ENCODE results near the gene HMGXB3. TPM values are rescaled to one million over a fixed set of nuclear protein-coding genes. Genes with fewer than 3 reads are reported as not detected.

The HMGXB3 gene
- total RNA-seq, 2 donors from 2014 or later = 22.6 to 43.5 TPM

DNA sequence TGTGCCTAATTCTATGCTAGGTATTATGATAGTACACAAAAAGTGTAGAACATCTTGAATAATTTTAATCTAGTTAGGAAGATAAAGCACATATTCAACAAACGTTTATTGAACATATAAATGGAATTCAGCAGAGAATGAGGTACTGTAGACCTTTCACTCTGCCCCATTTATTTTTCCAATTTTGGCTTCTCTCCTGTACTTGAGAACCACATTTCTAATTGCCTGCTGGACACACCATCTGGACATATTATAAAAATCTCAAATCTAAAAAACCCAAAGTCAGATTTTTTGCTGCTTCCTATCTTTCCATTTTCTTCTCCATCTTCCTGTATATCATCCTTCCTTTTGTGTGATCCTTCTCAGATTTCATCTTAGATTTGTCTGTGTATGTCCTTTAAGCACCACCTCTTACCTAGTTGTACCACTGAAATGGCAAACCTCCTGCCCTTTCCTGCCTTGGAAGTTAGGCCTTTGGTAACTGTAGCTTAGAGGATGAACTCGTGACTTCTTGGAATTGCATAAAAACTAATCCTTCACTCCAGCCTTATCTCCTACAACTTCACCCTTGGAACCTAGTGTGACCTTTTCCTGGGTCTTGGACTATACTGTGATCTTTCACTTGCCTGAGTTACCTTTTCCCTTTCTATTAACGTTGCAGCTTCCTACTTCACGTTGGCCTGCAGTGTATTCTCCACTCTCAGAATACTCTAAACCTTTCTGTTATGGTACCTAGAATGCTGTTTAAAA lies 31.2 kb upstream of the HMGXB3 start:
- Histone ChIP-seq H3K36me3 (replicated peaks in 1 of 2; ENCODE audit: insufficient read depth in 1 of 2, low read depth in 2 of 2) (no peaks in the 10 kb centered on the region), H3K27ac (no peak overlapping the region), H3K4me3 (no peak overlapping the region), H3K9me3 (no peaks in the 10 kb centered on the region), H3K4me1 (no peaks in the 10 kb centered on the region), H3K27me3 (no peaks in the 10 kb centered on the region)
- intact Hi-C loops (cut with DNase I) = no loop called here
- DNase-seq (no peak), ATAC-seq (no peak)
- TF ChIP-seq POLR2A (IDR thresholded peaks at IDR 0.05) = no peak
- TF ChIP-seq, protein P1, sequence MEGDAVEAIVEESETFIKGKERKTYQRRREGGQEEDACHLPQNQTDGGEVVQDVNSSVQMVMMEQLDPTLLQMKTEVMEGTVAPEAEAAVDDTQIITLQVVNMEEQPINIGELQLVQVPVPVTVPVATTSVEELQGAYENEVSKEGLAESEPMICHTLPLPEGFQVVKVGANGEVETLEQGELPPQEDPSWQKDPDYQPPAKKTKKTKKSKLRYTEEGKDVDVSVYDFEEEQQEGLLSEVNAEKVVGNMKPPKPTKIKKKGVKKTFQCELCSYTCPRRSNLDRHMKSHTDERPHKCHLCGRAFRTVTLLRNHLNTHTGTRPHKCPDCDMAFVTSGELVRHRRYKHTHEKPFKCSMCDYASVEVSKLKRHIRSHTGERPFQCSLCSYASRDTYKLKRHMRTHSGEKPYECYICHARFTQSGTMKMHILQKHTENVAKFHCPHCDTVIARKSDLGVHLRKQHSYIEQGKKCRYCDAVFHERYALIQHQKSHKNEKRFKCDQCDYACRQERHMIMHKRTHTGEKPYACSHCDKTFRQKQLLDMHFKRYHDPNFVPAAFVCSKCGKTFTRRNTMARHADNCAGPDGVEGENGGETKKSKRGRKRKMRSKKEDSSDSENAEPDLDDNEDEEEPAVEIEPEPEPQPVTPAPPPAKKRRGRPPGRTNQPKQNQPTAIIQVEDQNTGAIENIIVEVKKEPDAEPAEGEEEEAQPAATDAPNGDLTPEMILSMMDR (IDR thresholded peaks at IDR 0.05) = no peak
- WGBS, 2 donors = 76 to 78% methylated on average over 4 of the region's 4 CpGs

DNA sequence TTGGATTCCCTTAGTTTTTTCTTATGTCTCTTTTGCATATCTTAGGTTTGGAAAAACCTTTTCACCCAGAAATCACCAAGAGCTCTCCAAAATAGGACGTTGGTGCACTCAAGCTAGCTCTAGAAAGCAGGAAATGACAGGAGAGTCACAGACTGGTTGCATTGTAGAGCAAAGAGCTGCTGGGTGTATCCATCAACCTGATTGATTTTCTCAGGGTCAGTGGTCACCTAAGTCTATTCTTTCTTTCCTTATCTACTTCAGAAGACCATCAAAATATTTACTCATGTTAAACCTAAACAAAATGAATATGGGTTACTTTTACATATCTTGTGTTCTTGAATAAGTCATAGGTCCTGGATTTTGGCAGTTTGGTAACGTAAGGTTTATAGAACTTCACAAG lies 25.1 kb upstream of the HMGXB3 start:
- H3K4me3 ChIP-seq = no peak overlapping the region
- ATAC-seq = no peak
- intact Hi-C loops (cut with DNase I) = no loop called here
- WGBS, 2 donors = 54 to 58% methylated on average over 2 of the region's 2 CpGs
- no peaks in the 10 kb centered on the region for H3K36me3 ChIP-seq (replicated peaks in 1 of 2; ENCODE audit: insufficient read depth in 1 of 2, low read depth in 2 of 2)
- no peaks in the 10 kb centered on the region for H3K9me3 ChIP-seq
- peaks cover 6% of the 10 kb centered on the region for H3K4me1 ChIP-seq
- H3K27me3 ChIP-seq = no peaks in the 10 kb centered on the region
- no peak for DNase-seq
- TF ChIP-seq POLR2A (IDR thresholded peaks at IDR 0.05) = no peak
- TF ChIP-seq, protein P1 (IDR thresholded peaks at IDR 0.05) = no peak
- H3K27ac ChIP-seq = no peak overlapping the region

DNA sequence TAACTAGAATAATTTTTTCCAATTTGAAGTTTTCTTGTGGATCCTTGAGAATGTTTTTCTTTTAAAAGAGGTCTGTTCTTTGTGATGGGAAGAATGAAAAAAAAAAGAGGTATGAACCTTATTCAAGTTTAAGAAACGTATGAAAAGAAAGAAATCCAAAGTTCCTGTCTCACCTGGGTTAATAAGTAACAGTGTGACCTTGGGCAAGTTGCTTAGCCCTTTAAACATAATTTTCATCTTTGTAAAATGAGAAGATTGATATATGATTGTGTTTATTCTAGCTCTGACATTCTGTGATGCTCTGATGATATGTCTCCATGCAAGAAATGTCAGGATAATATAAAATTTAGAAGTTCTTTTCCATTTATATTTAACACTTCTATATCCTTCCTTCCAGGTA lies 20.6 kb upstream of the HMGXB3 start:
- no peak for TF ChIP-seq POLR2A (IDR thresholded peaks at IDR 0.05)
- TF ChIP-seq, protein P1 (IDR thresholded peaks at IDR 0.05) = no peak
- H3K4me3 ChIP-seq = no peak overlapping the region
- peaks cover 11% of the 10 kb centered on the region for H3K4me1 ChIP-seq
- WGBS, 2 donors = 13 to 26% methylated on average over 1 of the region's 1 CpG
- H3K36me3 ChIP-seq (replicated peaks in 1 of 2; ENCODE audit: insufficient read depth in 1 of 2, low read depth in 2 of 2) = no peaks in the 10 kb centered on the region
- H3K9me3 ChIP-seq = no peaks in the 10 kb centered on the region
- ATAC-seq = peak; percentile 33
- no peaks in the 10 kb centered on the region for H3K27me3 ChIP-seq
- intact Hi-C loops (cut with DNase I) = no loop called here
- peak overlapping the region in 1 of 4 donors; percentile 51 for H3K27ac ChIP-seq
- no peak for DNase-seq

DNA sequence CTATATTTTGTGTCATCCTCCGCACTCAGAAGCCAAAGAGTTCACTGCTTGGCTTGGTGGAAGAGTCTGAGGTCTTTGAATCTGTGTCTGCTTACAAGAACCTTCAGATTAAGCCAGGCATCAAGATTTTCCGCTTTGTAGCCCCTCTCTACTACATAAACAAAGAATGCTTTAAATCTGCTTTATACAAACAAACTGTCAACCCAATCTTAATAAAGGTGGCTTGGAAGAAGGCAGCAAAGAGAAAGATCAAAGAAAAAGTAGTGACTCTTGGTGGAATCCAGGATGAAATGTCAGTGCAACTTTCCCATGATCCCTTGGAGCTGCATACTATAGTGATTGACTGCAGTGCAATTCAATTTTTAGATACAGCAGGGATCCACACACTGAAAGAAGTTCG lies 19.3 kb upstream of the HMGXB3 start:
- Histone ChIP-seq H3K36me3 (replicated peaks in 1 of 2; ENCODE audit: insufficient read depth in 1 of 2, low read depth in 2 of 2) (no peaks in the 10 kb centered on the region), H3K4me3 (no peak overlapping the region), H3K9me3 (no peaks in the 10 kb centered on the region), H3K27ac (peak overlapping the region in 1 of 4 donors; percentile 2), H3K4me1 (peaks cover 11% of the 10 kb centered on the region), H3K27me3 (no peaks in the 10 kb centered on the region)
- intact Hi-C loops (cut with DNase I) = no loop called here
- TF ChIP-seq, protein P1 (IDR thresholded peaks at IDR 0.05) = no peak
- no peak for TF ChIP-seq POLR2A (IDR thresholded peaks at IDR 0.05)
- ATAC-seq = no peak
- WGBS, 2 donors = 92 to 98% methylated on average over 3 of the region's 3 CpGs
- DNase-seq = no peak

DNA sequence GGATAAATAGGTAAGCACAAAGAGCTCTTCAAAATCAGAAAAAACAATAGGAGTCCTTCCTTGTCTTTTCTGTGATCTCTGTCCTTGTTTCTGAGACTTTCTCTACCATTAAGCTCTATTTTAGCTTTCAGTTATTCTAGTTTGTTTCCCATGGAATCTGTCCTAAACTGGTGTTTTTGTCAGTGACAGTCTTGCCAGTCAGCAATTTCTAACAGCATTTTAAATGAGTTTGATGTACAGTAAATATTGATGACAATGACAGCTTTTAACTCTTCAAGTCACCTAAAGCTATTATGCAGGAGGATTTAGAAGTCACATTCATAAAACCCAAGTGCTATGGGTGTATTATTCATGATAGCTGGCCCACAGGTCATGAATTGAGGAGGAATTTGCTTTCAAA lies 18.0 kb upstream of the HMGXB3 start:
- Histone ChIP-seq H3K36me3 (replicated peaks in 1 of 2; ENCODE audit: insufficient read depth in 1 of 2, low read depth in 2 of 2) (no peaks in the 10 kb centered on the region), H3K27me3 (no peaks in the 10 kb centered on the region), H3K4me3 (no peak overlapping the region), H3K27ac (no peak overlapping the region), H3K9me3 (no peaks in the 10 kb centered on the region), H3K4me1 (peaks cover 11% of the 10 kb centered on the region)
- TF ChIP-seq, protein P1 (IDR thresholded peaks at IDR 0.05) = no peak
- TF ChIP-seq POLR2A (IDR thresholded peaks at IDR 0.05) = no peak
- DNase-seq (no peak), ATAC-seq (no peak)
- intact Hi-C loops (cut with DNase I) = no loop called here

All from body of pancreas (tissue), 4 donors.